IMR-90 (cell line): ENCODE data around the gene ZNF587. TPM values are rescaled to one million over a fixed set of nuclear protein-coding genes. Genes with fewer than 3 reads are reported as not detected.

Source experiments
- ATAC-seq: fragments of 200-7000 bp; cut with Tn5 transposase; 2 replicates; pipeline ENCODE4 v1.9.1; 2020; ENCODE audit warnings: low read depth, mild to moderate bottlenecking, moderate library complexity
- BruUV-seq: library from RNA; stranded (reverse); fragments of 400-500 nt; replicated peaks from 2 replicates; lab custom pipeline; 2021; lab: Mats Ljungman, UMichigan
- CTCF ChIA-PET: fragments of 300-600 bp; formaldehyde crosslinking; extraction: SDS; loops from one replicate; lab custom pipeline; 2021; ENCODE audit warnings: antibody characterized with exemption; lab: Yijun Ruan, JAX
- POLR2A ChIA-PET: fragments of 300-600 bp; sonication (Branson Sonifier 250); formaldehyde crosslinking; loops from one replicate; lab custom pipeline; 2022; ENCODE audit warnings: antibody characterized with exemption; ENCODE audit not compliant: unreplicated experiment; lab: Charles Lee
- DNase-seq: peaks from one replicate; pipeline ENCODE4 v3.0.0; 2013
- H2AFZ ChIP-seq: replicated peaks from 2 replicates; pipeline ENCODE3; 2013; ENCODE audit warnings: low read length, mild to moderate bottlenecking; ENCODE audit not compliant: poor library complexity
- H2AK5ac ChIP-seq: 2 replicates; pipeline ENCODE4 v1.6.1; 2013; ENCODE audit warnings: low read depth, low read length, inconsistent platforms
- H2AK9ac ChIP-seq: replicated peaks from 2 replicates; pipeline ENCODE3; 2013; ENCODE audit warnings: mild to moderate bottlenecking, low read depth, low read length, moderate library complexity; ENCODE audit not compliant: poor library complexity
- H2BK120ac ChIP-seq: 2 replicates; pipeline ENCODE4 v1.6.1; 2013; ENCODE audit warnings: low read depth, low read length, inconsistent platforms
- H2BK15ac ChIP-seq: 3 replicates; pipeline ENCODE4 v1.6.1; 2013; ENCODE audit warnings: low read depth, low read length, inconsistent platforms
- H2BK20ac ChIP-seq: 2 replicates; pipeline ENCODE4 v1.6.1; 2013; ENCODE audit warnings: low read depth, mild to moderate bottlenecking, inconsistent platforms, low read length, moderate library complexity
- H2BK5ac ChIP-seq: 2 replicates; pipeline ENCODE4 v1.6.1; 2013; ENCODE audit warnings: mild to moderate bottlenecking, low read depth, low read length, inconsistent platforms; ENCODE audit not compliant: poor library complexity, severe bottlenecking
- H3K14ac ChIP-seq: replicated peaks from 2 replicates; pipeline ENCODE4 v1.6.1; 2013; ENCODE audit warnings: low read depth, low read length, inconsistent platforms
- H3K18ac ChIP-seq: 2 replicates; pipeline ENCODE4 v1.6.1; 2013; ENCODE audit warnings: low read depth, low read length, control low read depth
- H3K23ac ChIP-seq: 2 replicates; pipeline ENCODE4 v1.6.1; 2013; ENCODE audit warnings: low read depth, low read length, inconsistent platforms
- H3K27ac ChIP-seq: 2 replicates; pipeline ENCODE4 v1.5.1; 2013; ENCODE audit warnings: mild to moderate bottlenecking, control low read depth, low read length; ENCODE audit not compliant: insufficient read depth
- H3K27me3 ChIP-seq: 2 replicates; pipeline ENCODE4 v1.6.1; 2013; ENCODE audit warnings: low read length; ENCODE audit not compliant: control insufficient read depth, insufficient read depth
- H3K36me3 ChIP-seq: 2 replicates; pipeline ENCODE4 v1.6.1; 2013; ENCODE audit warnings: low read length, mixed read lengths; ENCODE audit not compliant: control insufficient read depth, insufficient read depth
- H3K4ac ChIP-seq: 2 replicates; pipeline ENCODE4 v1.6.1; 2013; ENCODE audit warnings: low read depth, low read length, inconsistent platforms
- H3K4me1 ChIP-seq: 2 replicates; pipeline ENCODE4 v1.6.1; 2013; ENCODE audit warnings: low read length, mixed read lengths; ENCODE audit not compliant: control insufficient read depth, insufficient read depth
- H3K4me2 ChIP-seq: 2 replicates; pipeline ENCODE4 v1.6.1; 2013; ENCODE audit warnings: low read depth, mild to moderate bottlenecking, control low read depth, low read length, moderate library complexity
- H3K4me3 ChIP-seq: 2 replicates; pipeline ENCODE4 v1.5.1; 2013; ENCODE audit warnings: low read depth, mild to moderate bottlenecking, control low read depth, low read length, moderate library complexity; ENCODE audit not compliant: insufficient read depth
- H3K56ac ChIP-seq: 2 replicates; pipeline ENCODE4 v1.6.1; 2013; ENCODE audit warnings: low read length, inconsistent platforms; ENCODE audit not compliant: insufficient read depth; ENCODE audit errors: extremely low read depth
- H3K79me1 ChIP-seq, 2 experiments: 2 replicates each; pipeline ENCODE4 v1.6.1; 2013; ENCODE audit warnings: low read length in 2 of 2, inconsistent platforms in 1 of 2, low read depth in 1 of 2
- H3K9ac ChIP-seq: 2 replicates; pipeline ENCODE4 v1.6.1; 2013; ENCODE audit warnings: low read depth, low read length, control low read depth
- H3K9me1 ChIP-seq: 2 replicates; pipeline ENCODE4 v1.6.1; 2013; ENCODE audit warnings: low read length, inconsistent platforms; ENCODE audit not compliant: insufficient read depth
- H3K9me3 ChIP-seq: 2 replicates; pipeline ENCODE4 v1.6.1; 2013; ENCODE audit warnings: low read length; ENCODE audit not compliant: control insufficient read depth, insufficient read depth
- H4K20me1 ChIP-seq: 2 replicates; pipeline ENCODE4 v1.6.1; 2013; ENCODE audit warnings: low read length, inconsistent platforms; ENCODE audit not compliant: insufficient read depth
- H4K5ac ChIP-seq: 2 replicates; pipeline ENCODE4 v1.6.1; 2013; ENCODE audit warnings: mild to moderate bottlenecking, low read depth, low read length, control low read depth
- H4K8ac ChIP-seq, 2 experiments: 2 replicates each; pipeline ENCODE4 v1.6.1; 2013; ENCODE audit warnings: low read depth in 2 of 2, low read length in 2 of 2, control low read depth in 1 of 2, inconsistent platforms in 1 of 2
- H4K91ac ChIP-seq: 2 replicates; pipeline ENCODE4 v1.6.1; 2013; ENCODE audit warnings: low read depth, low read length, inconsistent platforms; ENCODE audit not compliant: insufficient read depth
- BHLHE40 ChIP-seq: fragments of 150-350 bp; IDR thresholded peaks from 2 replicates; pipeline ENCODE4 v1.6.1; 2016; ENCODE audit warnings: mild to moderate bottlenecking, low read depth, low read length
- CHD1 ChIP-seq: IDR thresholded peaks from 2 replicates; pipeline ENCODE4 v1.6.1; 2012; ENCODE audit warnings: low read depth, low read length, improper control_type of control experiment
- MAZ ChIP-seq: IDR thresholded peaks from 2 replicates; pipeline ENCODE4 v1.6.1; 2012; ENCODE audit warnings: low read depth, mild to moderate bottlenecking, low read length, improper control_type of control experiment, moderate library complexity, borderline replicate concordance
- MXI1 ChIP-seq: IDR thresholded peaks from 2 replicates; pipeline ENCODE4 v1.6.1; 2012; ENCODE audit warnings: low read depth, mild to moderate bottlenecking, low read length, moderate library complexity, borderline replicate concordance
- SMC3 ChIP-seq: fragments of 150-350 bp; IDR thresholded peaks from 2 replicates; pipeline ENCODE4 v1.6.1; 2016; ENCODE audit warnings: low read depth, mild to moderate bottlenecking, antibody characterized with exemption, low read length, moderate library complexity
- WGBS, 2 experiments: methylation state at CpG; one replicate each; pipeline versions ENCODE4 v1.1.5 to v1.1.7; 2013; ENCODE audit warnings: missing lambda C conversion rate in 2 of 2; ENCODE audit not compliant: insufficient read length in 1 of 2; ENCODE audit errors: extremely low coverage in 2 of 2; 5-methylcytosine and 5-hydroxymethylcytosine counted together
- dilution Hi-C: fragments of 300-500 bp; cut with HindIII; formaldehyde crosslinking; loops from one replicate; pipeline ENCODE4 v1.14.3; 2018; ENCODE audit warnings: low sequenced_read_pairs; ENCODE audit not compliant: unreplicated experiment
- in situ Hi-C: fragments of 300-500 bp; cut with MboI; formaldehyde crosslinking; loops from 3 replicates; pipeline ENCODE4 v1.14.3; 2019; ENCODE audit warnings: low sequenced_read_pairs, inconsistent platforms, mixed read lengths
- intact Hi-C: fragments of 100-400 bp; cut with micrococcal nuclease; formaldehyde crosslinking; loops from 2 replicates; pipeline ENCODE4 v1.10.0; 2022
- polyA plus RNA-seq, 3 experiments: library from polyadenylated mRNA; depleted of rRNA; stranded (reverse); fragments of >200 nt; gene quantifications; 2 replicates each; pipeline ENCODE4 v1.2.3, GENCODE V29; 2012; ENCODE audit warnings: low replicate concordance in 1 of 3
- total RNA-seq: library from RNA; depleted of rRNA; stranded (reverse); fragments of >200 nt; gene quantifications from 2 replicates; pipeline ENCODE4 v1.2.3, GENCODE V29; 2012

The ZNF587 gene
- total and polyA plus RNA-seq, 2 of the 4 experiments (the other 2 are of a cell fraction) = 14.0 to 43.7 TPM

DNA sequence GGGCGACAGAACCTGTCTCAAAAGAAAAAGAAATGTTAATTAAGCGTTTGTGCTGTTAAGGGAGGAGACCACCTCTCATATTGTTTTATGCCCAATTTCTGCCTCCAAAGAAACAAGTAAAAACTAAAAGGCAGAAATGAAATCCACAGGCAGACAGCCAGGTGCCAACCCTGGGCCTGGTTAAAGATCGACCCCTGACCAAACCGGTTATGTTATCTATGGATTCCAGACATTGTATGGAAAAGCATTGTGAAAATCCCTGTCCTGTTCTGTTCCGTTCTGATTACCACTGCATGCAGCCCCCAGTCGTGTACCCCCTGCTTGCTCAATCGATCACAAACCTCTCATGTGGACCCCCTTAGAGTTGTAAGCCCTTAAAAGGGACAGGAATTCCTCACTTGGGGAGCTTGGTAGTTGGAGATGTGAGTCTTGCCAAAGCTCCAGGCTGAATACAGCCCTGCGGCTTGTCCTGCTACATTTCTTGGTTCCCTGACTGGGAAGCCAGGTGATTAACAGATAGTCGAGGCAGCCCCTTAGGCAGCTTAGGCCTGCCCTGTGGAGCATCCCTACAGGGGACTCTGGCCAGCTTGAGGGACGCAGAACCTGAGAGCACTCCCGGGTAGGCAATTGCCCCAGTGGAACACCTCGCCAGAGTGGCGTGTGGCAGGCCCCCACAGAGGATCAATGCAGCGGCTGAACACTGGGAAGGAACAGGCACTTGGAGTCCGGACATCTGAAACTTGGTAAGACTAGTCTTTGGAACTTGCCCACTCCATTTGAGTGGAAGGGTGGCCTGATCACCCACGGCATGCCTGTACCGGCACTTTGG lies 34.2 kb upstream of the ZNF587 start:
- Histone ChIP-seq H3K4me2 (peak overlapping the region; percentile 66), H2BK20ac (no peak overlapping the region)
- CTCF ChIA-PET = no interaction called here

More for the DNA sequence above, 34.2 kb upstream of the ZNF587 start:
- Histone ChIP-seq H3K27ac (no peak overlapping the region), H3K4me1 (peaks cover 2% of the 10 kb centered on the region), H2AFZ (peak overlapping the region; percentile 93), H3K36me3 (peaks cover 7% of the 10 kb centered on the region), H3K14ac (no peak overlapping the region), H2AK9ac (no peak overlapping the region), H3K18ac (no peak overlapping the region), H4K5ac (no peak overlapping the region; the same call in 1 of the 2 replicates), H3K79me1 (peaks cover 8 to 59% of the 10 kb centered on the region in 2 experiments; a peak in 3 of 4 replicates), H3K27me3 (no peaks in the 10 kb centered on the region), H2AK5ac (no peak overlapping the region; the same call in 1 of the 2 replicates), H3K4me3 (no peak overlapping the region), H4K91ac (no peak overlapping the region), H3K4ac (peak overlapping the region; percentile 16; the same call in 1 of the 2 replicates), H2BK15ac (no peak overlapping the region), H3K56ac (no peak overlapping the region), H4K8ac (peak overlapping the region; percentile 24 to 71; a peak in 1 of 4 replicates), H4K20me1 (no peaks in the 10 kb centered on the region), H3K23ac (peak overlapping the region; percentile 21; the same call in 1 of the 2 replicates), H2BK120ac (no peak overlapping the region), H3K9ac (no peak overlapping the region), H3K9me1 (no peaks in the 10 kb centered on the region), H2BK5ac (no peak overlapping the region), H3K9me3 (no peaks in the 10 kb centered on the region)
- in situ Hi-C loops (no loop called here), dilution Hi-C loops (no loop called here), intact Hi-C loops (no loop called here)
- 93% methylated on average over 3 of the region's 17 CpGs; no CpG with 5 or more reads in 1 of the 2 experiments for whole genome bisulfite sequencing, 2 experiments
- POLR2A ChIA-PET = interaction anchor here (0.6 to 0.8 kb wide), 2 partner anchors 18 to 80 kb away, joined by 5 read pairs; no protein-coding TSS in a partner anchor
- no peak for TF ChIP-seq SMC3
- no peak for TF ChIP-seq MAZ
- no peak for TF ChIP-seq CHD1
- TF ChIP-seq MXI1 = no peak
- TF ChIP-seq BHLHE40 = no peak
- DNase-seq (no peak), ATAC-seq (no peak)
- BruUV-seq = no TSS peak
